T-helper 17 cell (primary cell): ENCODE measurements around the gene CFAP141. TPM values are rescaled to one million over a fixed set of nuclear protein-coding genes. Genes with fewer than 3 reads are reported as not detected.
"Not testable (repeated sequence)": the region's sequence is repeated elsewhere in the genome, so short reads cannot be mapped to it uniquely, and the experiment has no call there.

Experiments used
- ATAC-seq: fragments of 150-1000 bp; cut with Tn5 transposase; 2 replicates; pipeline ENCODE4 v1.10.0; 2021; ENCODE audit warnings: mild to moderate bottlenecking, moderate library complexity
- DNase-seq, 3 donors: peaks; one replicate each; pipeline versions ENCODE4 v3.0.0 to v3.0.0-alpha.2; 2020 to 2021
- H3K9me3 ChIP-seq: one replicate; pipeline ENCODE4 v1.7.0; 2013; ENCODE audit warnings: low read length, mild to moderate bottlenecking; ENCODE audit not compliant: control insufficient read depth, poor library complexity, severe bottlenecking
- H3K27ac Mint-ChIP-seq: one replicate; pipeline ENCODE4 v1.8.0; 2022; ENCODE audit warnings: mild to moderate bottlenecking, moderate library complexity, mixed read lengths
- H3K27me3 Mint-ChIP-seq: one replicate; pipeline ENCODE4 v1.8.0; 2022; ENCODE audit warnings: mixed read lengths
- H3K36me3 Mint-ChIP-seq: one replicate; pipeline ENCODE4 v1.8.0; 2022; ENCODE audit warnings: low read depth, mixed read lengths
- H3K4me1 Mint-ChIP-seq: one replicate; pipeline ENCODE4 v1.8.0; 2022; ENCODE audit warnings: mild to moderate bottlenecking, mixed read lengths
- H3K4me3 Mint-ChIP-seq: one replicate; pipeline ENCODE4 v1.8.0; 2022; ENCODE audit warnings: mild to moderate bottlenecking, moderate library complexity, mixed read lengths
- total RNA-seq, 4 donors: library from RNA in 2 of 4; stranded (reverse) in 2 of 4; gene quantifications; one replicate each; pipeline ENCODE4 v1.2.3 and lab custom pipeline; 2022 to 2026

The CFAP141 gene
- not detected for total RNA-seq
- 0.23 to 0.58 reads per million in 2 donors for total RNA-seq (lab: John Stamatoyannopoulos, UW)

- peaks cover 4% of the 10 kb centered on the region for H3K36me3 Mint-ChIP-seq
- peak; percentile 86 for ATAC-seq
- H3K9me3 ChIP-seq: no peaks in the 10 kb centered on the region
- no peaks in the 10 kb centered on the region for H3K4me1 Mint-ChIP-seq
- H3K27ac Mint-ChIP-seq: peak within 1 kb of the TSS; percentile 90
- H3K27me3 Mint-ChIP-seq: no peaks in the 10 kb centered on the region
- no peak within 1 kb of the TSS for H3K4me3 Mint-ChIP-seq
- DNase-seq: peak in 1 of 3 donors; percentile 9
Measured at GRCh38 chr1:154206196-154206595, at the start of gene CFAP141. CFAP141 (minus strand) TSS chr1:154206333; CDS start chr1:154206307, 26 bp downstream.

GRCh38 chr1:154253671-154254070 lies 47.5 kb upstream of the CFAP141 start:
- no peak for DNase-seq
- Mint-ChIP-seq H3K4me1 (peaks cover 6% of the 10 kb centered on the region), H3K4me3 (peak overlapping the region; percentile 31), H3K27me3 (no peaks in the 10 kb centered on the region), H3K36me3 (peaks cover 3% of the 10 kb centered on the region), H3K27ac (peak overlapping the region; percentile 39)
- no peak for ATAC-seq
- H3K9me3 ChIP-seq: no peaks in the 10 kb centered on the region

- Mint-ChIP-seq H3K4me3 (no peak overlapping the region), H3K27ac (peak overlapping the region; percentile 53), H3K27me3 (no peaks in the 10 kb centered on the region), H3K4me1 (peaks cover 15% of the 10 kb centered on the region), H3K36me3 (peaks cover 18% of the 10 kb centered on the region)
- no peaks in the 10 kb centered on the region for H3K9me3 ChIP-seq
- DNase-seq (no peak), ATAC-seq (no peak)
Measured at GRCh38 chr1:154241703-154242351, 35.7 kb upstream of the CFAP141 start.

GRCh38 chr1:154240294-154240833 lies 34.2 kb upstream of the CFAP141 start:
- H3K27me3 Mint-ChIP-seq: no peaks in the 10 kb centered on the region
- no peak overlapping the region for H3K4me3 Mint-ChIP-seq
- H3K9me3 ChIP-seq: no peaks in the 10 kb centered on the region
- peaks cover 22% of the 10 kb centered on the region for H3K36me3 Mint-ChIP-seq
- no peak for ATAC-seq
- DNase-seq: no peak
- H3K27ac Mint-ChIP-seq: peak overlapping the region; percentile 84
- peaks cover 23% of the 10 kb centered on the region for H3K4me1 Mint-ChIP-seq

GRCh38 chr1:154239491-154239890 lies 33.4 kb upstream of the CFAP141 start:
- no peak overlapping the region for H3K4me3 Mint-ChIP-seq
- H3K9me3 ChIP-seq: no peaks in the 10 kb centered on the region
- peaks cover 22% of the 10 kb centered on the region for H3K36me3 Mint-ChIP-seq
- H3K27me3 Mint-ChIP-seq: no peaks in the 10 kb centered on the region
- ATAC-seq: no peak
- peaks cover 23% of the 10 kb centered on the region for H3K4me1 Mint-ChIP-seq
- no peak for DNase-seq
- H3K27ac Mint-ChIP-seq: peak overlapping the region; percentile 84

GRCh38 chr1:154237880-154238506 lies 31.9 kb upstream of the CFAP141 start:
- DNase-seq: no peak
- Mint-ChIP-seq H3K27me3 (no peaks in the 10 kb centered on the region), H3K4me1 (peaks cover 22% of the 10 kb centered on the region), H3K4me3 (no peak overlapping the region), H3K27ac (peak overlapping the region; percentile 24), H3K36me3 (peaks cover 19% of the 10 kb centered on the region)
- no peak for ATAC-seq
- H3K9me3 ChIP-seq: no peaks in the 10 kb centered on the region

- no peak for ATAC-seq
- Mint-ChIP-seq H3K36me3 (peaks cover 18% of the 10 kb centered on the region), H3K4me1 (peaks cover 21% of the 10 kb centered on the region), H3K27ac (peak overlapping the region; percentile 24), H3K27me3 (no peaks in the 10 kb centered on the region), H3K4me3 (no peak overlapping the region)
- H3K9me3 ChIP-seq: no peaks in the 10 kb centered on the region
- no peak for DNase-seq
Measured at GRCh38 chr1:154237435-154237834, 31.3 kb upstream of the CFAP141 start.

- Mint-ChIP-seq H3K4me1 (peaks cover 19% of the 10 kb centered on the region), H3K27me3 (no peaks in the 10 kb centered on the region), H3K27ac (peak overlapping the region; percentile 24), H3K4me3 (no peak overlapping the region), H3K36me3 (peaks cover 18% of the 10 kb centered on the region)
- ATAC-seq: no peak
- no peaks in the 10 kb centered on the region for H3K9me3 ChIP-seq
- DNase-seq: no peak
Measured at GRCh38 chr1:154236855-154237254, 30.7 kb upstream of the CFAP141 start.

GRCh38 chr1:154233127-154233526 lies 27.0 kb upstream of the CFAP141 start:
- not testable (repeated sequence) for ATAC-seq, DNase-seq, H3K9me3 ChIP-seq, H3K27ac Mint-ChIP-seq, H3K4me3 Mint-ChIP-seq, H3K27me3 Mint-ChIP-seq, H3K36me3 Mint-ChIP-seq, H3K4me1 Mint-ChIP-seq

- H3K27ac Mint-ChIP-seq: peak overlapping the region; percentile 9
- H3K27me3 Mint-ChIP-seq, H3K36me3 Mint-ChIP-seq, ATAC-seq, H3K9me3 ChIP-seq, H3K4me3 Mint-ChIP-seq, DNase-seq: not testable (repeated sequence)
- peaks cover 11% of the 10 kb centered on the region for H3K4me1 Mint-ChIP-seq
Measured at GRCh38 chr1:154231112-154231511, 25.0 kb upstream of the CFAP141 start.

- Mint-ChIP-seq H3K4me1 (peaks cover 49% of the 10 kb centered on the region), H3K27me3 (no peaks in the 10 kb centered on the region), H3K36me3 (peaks cover 9% of the 10 kb centered on the region), H3K27ac (peak overlapping the region; percentile 99), H3K4me3 (no peak overlapping the region)
- ATAC-seq (no peak), DNase-seq (no peak)
- H3K9me3 ChIP-seq: no peaks in the 10 kb centered on the region
Measured at GRCh38 chr1:154225370-154225769, 19.2 kb upstream of the CFAP141 start.

GRCh38 chr1:154223621-154224020 lies 17.5 kb upstream of the CFAP141 start:
- Mint-ChIP-seq H3K4me1 (peaks cover 59% of the 10 kb centered on the region), H3K27ac (peak overlapping the region; percentile 99), H3K36me3 (peaks cover 11% of the 10 kb centered on the region), H3K4me3 (no peak overlapping the region), H3K27me3 (no peaks in the 10 kb centered on the region)
- H3K9me3 ChIP-seq: no peaks in the 10 kb centered on the region
- ATAC-seq (no peak), DNase-seq (no peak)

- H3K27ac Mint-ChIP-seq: peak overlapping the region; percentile 99
Measured at GRCh38 chr1:154222918-154223317, 16.8 kb upstream of the CFAP141 start.

More at GRCh38 chr1:154222918-154223317, 16.8 kb upstream of the CFAP141 start:
- DNase-seq (no peak), ATAC-seq (no peak)
- no peaks in the 10 kb centered on the region for H3K9me3 ChIP-seq
- H3K27me3 Mint-ChIP-seq: no peaks in the 10 kb centered on the region
- peak overlapping the region; percentile 61 for H3K4me3 Mint-ChIP-seq
- peaks cover 12% of the 10 kb centered on the region for H3K36me3 Mint-ChIP-seq
- peaks cover 63% of the 10 kb centered on the region for H3K4me1 Mint-ChIP-seq
